Stimulated activated CD8-positive, alpha-beta memory T cell treated with anti-CD3 and anti-CD28 coated beads, Interleukin-7, amount 100 ng/mL, for 1 hour (primary cell): ENCODE results near the gene SGPP2.
"Not testable (repeated sequence)": the region's sequence is repeated elsewhere in the genome, so short reads cannot be mapped to it uniquely, and the experiment has no call there.

Source experiments
- DNase-seq, 2 donors: peaks; one replicate each; pipeline ENCODE4 v3.0.0-alpha.2; 2020; ENCODE audit warnings: low read depth in 2 of 2

The SGPP2 gene

DNA sequence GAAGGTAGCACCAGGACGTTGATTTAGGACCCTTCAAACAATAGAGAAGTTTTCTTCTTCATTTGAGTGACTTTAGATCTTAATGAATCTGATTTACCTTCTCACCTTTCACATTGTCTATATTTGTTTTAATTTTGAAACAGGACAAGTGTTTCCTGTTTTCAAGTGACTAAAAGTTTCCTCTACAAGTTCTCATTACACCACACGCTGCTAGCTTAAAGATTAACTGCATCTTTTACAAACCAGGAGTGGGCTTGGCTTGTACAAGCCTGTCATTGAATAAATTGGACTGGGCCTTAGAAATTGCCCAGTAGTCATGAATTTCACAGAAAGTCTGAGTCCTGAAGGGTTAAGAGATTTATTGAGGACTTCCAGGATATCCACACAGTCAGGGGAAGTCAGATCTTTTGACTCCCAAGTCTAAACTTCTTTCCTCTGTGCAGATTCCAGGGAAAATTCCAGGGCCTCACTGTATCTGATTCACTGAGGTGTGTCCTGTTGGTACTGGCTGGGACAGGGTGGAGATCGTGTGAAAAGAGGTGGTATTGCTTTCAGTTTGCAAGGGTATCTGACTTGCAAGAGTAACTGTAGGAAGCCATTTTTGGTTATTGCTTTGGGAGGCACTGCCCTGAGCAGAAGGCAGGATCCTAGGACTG lies 3.4 kb downstream of the SGPP2 start:
- no peak for DNase-seq

DNA sequence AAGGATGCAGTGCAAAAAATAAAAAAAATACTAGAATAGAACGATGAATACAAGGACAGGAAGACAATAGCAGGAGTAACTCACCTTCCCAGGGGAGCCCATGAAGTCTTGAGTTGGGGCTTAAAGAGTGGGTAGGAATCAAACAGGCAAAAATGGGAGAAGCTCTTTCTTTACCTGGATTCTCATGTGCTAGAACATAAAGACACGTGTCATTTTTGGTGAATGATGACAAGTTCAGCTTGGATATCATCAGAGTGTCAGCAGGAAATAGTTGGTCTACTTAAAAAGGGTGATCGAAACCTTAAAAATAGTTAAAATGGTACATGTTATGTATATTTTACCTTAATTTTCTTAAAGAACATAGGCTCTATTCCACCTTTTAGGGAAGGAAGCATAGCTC lies 5.7 kb downstream of the SGPP2 start:
- no peak for DNase-seq

DNA sequence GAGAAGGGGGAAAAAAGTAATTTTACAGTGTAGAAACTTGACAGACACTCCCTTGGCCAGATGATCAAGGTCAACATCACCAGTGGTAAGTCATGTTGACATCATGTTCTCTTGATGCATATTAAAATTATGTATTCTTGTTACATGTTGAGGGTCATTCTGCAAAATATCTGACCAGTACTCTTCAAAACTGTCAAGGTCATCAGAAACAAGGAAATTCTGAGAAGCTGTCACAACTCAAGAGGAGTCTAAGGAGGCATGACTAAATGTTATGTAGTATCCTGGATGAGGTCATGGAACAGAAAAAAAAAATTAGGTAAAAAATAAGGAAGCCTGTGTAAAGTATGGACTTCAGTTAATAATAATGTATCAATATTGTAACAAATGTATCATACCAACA lies 6.3 kb downstream of the SGPP2 start:
- no peak for DNase-seq

DNA sequence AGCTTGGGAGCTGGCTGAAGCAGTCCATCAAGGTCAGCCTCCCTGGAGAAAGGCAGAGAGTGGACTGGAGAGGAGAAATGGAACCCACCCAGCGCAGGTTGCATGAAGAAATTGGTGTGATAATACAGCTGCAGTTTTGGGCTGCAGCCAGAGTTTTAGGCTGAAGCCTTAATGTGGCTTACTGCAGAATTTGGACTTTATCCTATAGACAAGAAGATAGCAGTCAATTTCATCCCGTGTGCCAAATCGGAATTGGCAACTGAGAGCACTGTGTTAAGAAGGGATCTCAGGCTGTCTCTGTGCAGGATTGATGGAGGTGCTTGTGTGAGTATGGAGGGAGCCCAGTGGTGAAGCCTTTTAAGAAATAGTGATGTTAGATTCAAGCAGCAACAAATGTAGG lies 7.5 kb downstream of the SGPP2 start:
- DNase-seq: no peak

DNA sequence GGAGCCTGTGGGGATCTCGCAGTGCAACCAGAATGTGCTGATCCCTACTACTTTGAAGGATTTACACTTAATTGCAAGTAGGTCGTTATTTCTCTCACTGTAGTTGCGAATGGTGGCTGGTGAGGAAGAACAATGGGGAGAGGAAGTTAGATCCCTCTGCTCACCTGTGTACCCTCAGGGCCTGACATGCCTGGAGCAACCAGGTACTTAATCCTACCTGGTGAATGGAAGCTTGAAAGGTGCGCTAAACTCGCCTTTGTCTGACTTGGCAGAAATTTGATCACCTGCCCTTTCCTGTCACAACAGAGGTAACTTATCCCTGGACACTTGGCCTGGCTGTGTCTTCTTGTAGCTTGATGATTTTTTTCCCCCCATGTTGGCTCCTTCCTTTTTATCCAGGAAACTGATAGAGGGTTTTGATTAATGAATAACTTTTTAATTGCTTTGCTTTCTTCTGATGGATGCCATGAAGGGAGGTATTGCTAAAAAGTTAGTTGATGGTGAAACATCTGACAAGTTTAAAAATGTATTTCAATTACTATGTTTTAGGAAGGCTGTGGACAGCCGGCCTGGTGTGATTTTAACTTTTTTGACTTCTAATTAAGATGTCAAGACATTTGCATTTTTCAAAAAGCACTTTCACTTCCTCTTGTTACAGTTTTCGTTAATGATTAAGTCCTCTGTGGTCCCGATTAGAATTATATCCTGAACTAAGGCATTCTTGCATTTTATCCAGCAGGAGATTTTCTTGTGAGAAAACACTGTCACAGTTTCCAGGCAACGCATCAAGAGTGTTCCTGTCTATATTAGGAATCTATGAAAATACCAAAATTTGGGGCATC lies 9.2 kb downstream of the SGPP2 start:
- DNase-seq: no peak

DNA sequence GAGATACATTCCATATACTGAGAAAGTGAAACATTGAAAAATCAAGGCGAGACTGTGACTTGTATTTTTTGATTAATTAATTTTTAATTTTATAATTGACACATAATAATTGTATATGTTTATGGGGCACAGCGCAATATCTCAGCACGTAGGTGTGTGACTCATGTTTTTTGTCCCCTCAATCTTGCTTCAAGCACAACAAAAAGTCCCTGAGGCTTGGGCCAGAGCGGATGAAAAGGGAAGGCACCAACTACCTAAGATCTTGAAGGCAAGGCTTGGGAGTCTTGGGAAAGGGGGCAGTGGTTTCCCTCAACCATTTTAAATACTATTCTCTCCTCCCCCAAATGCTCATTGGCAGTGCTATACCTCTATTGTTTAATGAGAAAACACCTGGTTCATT lies 9.9 kb downstream of the SGPP2 start:
- no peak for DNase-seq

DNA sequence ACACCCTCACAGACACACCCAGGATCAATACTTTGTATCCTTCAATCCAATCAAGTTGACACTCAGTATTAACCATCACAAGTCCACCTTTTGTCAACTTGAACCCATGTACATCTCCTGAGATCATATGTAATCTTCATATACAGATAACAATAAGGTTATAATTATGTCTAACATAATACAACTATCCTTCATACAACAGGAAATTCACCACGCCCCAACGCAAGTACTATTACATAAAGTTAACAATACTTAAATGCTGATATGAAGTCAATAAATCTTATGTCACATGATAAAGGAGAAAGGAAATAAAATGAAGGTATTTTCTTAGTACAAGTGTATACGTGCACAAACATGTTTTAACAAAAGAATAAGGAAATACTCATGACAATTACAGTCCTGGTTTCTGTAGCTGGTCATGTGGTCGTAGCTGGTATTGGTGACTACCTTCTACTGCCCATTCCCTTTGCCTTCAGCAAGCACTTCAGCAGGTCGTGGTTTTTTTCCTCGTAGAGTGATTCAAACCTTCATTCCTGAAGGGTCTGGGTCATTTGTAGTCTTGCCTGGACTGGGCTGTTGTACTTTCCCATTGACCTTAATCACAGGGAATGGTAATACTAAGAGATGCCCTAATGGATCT lies 11.2 kb downstream of the SGPP2 start:
- DNase-seq: not testable (repeated sequence)

DNA sequence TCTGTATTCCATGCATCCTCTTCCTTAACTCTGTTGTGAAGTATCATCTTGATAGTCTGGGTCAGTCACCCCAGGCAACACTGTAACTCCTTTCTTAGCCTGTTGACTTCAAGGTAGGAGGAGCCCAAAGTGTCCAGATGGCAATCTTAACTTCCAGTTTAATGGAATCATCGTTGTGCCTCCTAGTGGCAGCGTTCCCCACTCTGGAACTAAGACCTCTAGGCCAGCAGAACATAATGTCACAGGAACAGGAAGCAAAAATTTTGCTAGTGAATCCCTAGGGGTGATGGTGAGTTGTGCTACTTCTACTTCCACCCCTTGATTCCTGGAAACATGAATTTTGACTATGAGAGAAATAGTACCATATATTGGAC lies 11.7 kb downstream of the SGPP2 start:
- DNase-seq: no peak

DNA sequence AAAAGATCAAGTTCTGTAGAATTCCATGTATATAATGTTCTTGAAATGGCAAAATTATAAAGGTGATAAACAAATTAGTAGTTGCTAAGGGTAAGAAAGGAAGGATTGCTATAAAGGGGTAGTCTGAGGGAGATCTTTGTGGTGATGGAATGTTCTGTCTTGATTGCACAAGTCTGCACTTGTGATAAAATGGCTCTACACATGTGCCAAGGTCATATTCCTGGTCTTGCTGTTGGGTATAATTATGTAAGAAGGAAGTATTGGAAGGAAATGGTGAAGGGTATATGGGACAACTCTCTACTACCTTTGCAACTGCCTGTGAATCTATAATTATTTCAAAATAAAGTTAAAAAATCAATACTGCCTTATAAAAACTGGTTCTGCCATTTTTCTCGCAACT lies 15.3 kb downstream of the SGPP2 start:
- no peak for DNase-seq

DNA sequence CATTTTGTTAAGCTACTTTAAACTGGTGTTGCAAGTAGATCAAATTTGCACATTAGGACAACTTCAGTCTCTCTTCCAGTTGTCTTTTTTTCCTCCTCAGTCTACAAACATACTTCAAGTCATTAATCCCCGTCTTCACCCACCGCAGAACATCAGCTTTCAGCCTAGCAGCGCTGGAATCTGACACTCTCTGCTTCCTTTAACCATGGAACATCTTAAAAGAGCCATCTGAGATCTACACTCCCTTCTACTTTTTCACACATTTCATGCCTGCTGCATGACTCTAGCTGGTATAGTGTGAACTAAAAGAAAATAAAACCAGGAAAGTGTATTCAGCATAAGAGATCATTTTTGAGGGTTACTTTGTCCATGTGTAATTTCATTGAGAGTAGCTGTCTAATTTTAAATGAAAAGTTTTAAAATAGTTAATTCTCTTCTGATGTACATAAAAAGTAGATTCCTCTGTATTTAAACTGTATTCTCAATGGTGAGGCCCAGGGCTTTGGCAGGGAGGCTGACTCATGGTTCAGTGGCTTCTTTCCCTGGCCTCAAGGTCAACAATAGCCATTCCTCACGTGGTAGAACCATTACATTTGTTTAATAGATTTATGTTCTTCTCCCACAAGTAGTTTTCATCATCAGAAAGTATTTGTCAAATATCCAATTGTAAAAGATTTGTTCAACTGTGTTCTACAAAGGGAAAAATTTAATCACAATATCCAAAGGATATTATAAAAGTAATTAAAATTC lies 16.5 kb downstream of the SGPP2 start:
- DNase-seq: no peak

DNA sequence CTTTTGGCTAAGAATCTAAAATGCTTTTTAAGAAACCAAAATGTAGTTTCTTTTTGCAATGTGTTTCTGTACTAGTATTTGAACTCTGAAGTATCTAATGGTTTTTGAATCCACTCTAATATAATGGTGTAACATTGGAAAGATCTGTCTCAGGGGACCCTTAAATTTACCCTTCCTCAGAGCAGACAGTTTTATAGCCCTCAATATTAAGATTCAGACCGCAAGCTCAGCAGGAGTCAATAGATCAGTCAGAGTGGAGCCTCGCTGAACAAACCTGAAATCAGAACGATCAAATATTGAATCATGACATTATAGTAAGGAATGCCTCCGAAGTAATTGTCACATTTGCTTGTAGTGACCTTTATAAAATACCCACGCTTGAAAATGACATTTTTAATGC lies 18.3 kb downstream of the SGPP2 start:
- DNase-seq: no peak

DNA sequence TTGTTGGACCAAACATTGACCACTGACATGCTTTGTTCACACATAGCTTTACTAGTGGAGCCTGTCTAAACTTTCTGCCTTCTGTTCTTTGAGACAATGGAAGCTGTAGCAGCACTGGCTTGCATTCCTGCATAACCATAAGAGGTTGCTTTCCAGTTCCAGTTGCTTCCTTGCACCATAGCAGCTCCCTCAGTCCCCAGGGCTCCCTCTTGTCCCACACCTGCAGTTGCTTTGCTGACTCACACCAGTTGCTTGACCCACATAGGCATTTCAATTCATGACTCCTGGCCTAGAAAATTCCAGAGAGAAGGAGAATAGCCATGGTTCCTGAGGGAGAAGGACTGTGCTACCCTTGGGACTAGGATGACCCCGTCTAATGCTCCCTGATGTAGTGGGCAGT lies 20.9 kb downstream of the SGPP2 start:
- DNase-seq: no peak

DNA sequence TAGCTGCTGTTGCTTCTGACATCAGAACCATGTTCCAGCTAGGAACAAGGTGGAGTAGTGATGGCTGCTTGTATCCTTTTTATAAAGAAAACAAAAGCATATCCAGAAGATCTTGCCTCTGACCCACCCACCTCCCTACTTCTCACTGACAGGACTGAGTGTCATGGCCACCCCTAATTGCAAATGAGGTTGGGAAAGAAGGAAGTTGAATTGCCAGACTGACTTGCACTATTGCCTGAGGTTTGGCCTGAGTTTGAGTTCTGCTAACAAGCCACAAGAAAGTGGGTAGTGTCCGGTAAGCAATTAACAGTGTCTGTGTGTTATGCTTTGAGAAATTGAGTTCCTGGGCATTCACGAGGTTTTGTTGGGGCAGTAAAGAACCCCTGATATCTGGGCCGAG lies 22.8 kb downstream of the SGPP2 start:
- DNase-seq: no peak

DNA sequence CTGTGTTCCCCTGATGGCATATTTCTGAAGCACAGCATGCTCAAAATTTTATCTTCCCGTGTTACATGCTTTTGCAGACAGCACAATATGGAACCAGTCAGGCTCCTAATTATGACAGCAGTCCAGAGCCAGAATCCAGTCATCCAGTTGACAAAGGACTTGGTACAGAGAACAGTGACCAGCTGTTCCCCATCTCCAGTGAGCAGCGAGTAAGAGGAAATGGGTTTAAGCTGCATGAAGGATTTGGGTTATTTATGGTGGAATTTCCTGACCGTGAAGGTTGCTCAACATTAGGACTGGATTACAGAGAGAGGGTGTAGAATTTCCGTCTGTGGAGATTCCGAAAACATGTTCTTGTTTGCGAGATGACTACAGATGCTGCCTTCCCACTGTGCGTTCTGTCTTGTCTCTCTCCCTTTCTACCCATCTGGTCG lies 24.4 kb downstream of the SGPP2 start:
- DNase-seq: no peak

DNA sequence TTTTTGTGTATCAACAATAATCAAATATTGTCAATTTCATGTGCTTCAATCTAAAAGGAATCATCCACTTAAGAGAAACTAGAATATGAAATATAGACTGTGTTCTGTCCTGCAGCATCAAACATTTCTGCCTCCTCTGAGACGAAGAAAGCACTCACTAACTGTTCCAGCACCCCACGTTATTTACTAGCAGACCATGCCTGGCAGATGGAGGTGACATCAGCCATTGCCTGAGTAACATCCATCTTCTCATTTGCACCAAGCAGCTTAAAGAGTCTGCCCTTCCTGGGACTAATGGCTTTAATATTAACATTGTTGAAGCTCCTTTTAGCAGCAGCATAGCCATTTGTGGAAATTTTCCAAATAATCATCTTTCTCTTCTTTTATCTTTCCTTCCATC lies 25.7 kb downstream of the SGPP2 start:
- no peak for DNase-seq

DNA sequence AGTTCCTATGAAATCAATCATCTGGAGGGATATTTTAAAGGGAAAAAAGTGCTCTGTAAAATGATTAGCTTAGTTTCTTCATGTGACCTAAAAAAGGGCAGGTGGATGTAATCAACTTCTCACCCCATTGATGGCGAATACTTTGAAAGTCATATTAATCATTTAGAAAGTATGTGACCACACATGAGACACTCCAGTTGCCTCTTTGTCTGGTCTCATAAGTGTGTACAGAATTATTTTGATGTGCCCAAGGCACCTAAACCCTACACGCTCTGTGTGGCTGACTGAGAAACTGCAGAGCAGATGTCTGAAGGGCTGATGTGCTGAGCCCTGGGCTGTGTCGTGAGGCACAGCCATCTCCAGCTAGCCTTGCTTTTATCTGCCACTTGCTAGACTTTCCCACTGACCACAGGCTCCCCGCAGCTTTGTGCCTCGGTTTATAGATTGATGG lies 26.9 kb downstream of the SGPP2 start:
- no peak for DNase-seq

DNA sequence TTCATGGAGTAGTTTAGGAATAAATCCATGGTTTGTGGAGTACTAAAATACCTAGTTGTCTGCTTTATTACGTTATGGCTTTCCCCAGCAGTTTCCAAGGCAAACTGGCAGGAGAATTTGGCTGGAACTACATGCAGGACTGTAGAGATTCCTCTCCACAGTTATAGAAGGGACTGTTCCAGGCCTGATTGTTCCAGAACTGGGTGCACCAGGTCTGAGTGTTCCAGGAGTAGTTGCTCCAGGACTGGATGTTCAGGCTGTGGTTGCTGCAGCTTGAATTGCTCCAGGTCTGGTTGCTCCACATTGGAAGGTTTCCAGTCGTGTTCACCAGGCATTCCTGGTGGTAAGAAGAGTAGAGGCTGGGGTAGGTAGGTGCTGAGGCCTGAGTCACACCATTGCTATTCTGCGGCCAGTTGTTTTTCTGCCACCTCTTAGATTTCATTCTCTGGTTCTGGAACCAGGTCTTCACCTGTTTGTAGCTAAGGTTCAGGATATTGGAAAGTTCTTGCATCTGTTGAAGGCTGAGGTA lies 28.1 kb downstream of the SGPP2 start:
- DNase-seq: no peak

DNA sequence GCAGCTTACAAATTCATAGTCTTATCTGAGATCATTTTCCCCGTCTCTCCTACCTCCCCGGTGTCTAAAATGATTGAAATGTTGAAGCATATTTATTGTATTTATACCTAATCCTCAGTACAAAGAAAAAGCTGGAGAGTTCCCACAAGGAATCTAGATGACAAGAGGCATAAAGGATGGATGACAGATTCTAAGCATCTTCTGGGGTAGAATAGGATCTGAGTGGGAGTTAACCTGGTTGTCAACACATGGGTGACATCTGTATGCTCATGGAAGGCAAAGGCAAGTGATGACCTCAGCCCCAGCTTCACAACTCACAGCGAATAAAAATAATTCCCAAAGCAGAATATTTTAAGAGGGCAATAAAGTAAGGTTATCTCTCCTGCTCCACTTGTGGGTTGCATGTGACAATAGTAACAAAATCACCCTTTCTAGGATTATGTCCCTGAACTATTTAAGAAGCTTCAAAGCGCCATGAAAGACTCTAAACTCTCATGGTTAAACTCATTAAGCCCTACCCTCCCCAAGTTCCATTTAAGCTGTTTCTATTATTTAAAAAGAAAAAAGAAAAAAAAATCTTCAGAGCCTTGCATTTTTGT lies 32.2 kb downstream of the SGPP2 start:
- DNase-seq: no peak

DNA sequence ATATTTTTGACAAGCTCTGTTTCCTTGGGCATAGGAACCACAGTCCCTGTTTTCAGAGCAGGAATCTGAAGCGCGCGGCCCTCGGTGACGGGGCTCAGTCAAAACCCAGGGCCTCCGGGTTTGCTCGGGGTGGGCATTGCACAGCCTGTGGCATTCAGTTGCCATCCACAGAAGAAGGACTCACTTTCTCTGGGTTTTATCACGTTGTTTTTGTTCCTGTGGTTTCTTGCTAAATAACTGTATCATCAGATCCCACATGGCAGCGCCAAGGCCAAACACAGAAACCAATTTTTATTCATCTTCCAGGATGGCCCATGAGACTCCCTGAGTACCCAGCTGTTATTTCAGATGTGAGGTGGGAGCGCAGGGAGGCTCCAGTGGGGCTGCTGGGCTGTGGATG lies 35.6 kb downstream of the SGPP2 start:
- no peak for DNase-seq

DNA sequence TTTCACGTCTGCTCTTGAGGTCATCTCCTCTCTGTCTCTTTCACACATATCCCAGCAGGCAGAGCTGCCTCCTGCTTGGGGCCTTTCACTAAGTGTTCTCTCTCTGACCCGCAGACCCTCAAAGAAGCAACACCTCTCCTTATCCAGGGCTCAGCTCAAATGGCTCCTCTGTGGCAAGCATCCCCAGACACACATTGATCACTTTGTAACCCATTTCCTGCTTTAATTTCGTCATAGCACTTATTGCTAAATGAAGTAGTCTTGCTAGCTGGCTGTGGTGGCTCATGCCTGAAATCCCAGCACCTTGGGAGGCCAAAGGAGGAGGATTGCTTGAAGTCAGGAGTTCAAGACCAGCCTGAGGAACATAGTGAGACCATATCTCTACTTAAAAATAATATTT lies 41.4 kb downstream of the SGPP2 start:
- no peak for DNase-seq

DNA sequence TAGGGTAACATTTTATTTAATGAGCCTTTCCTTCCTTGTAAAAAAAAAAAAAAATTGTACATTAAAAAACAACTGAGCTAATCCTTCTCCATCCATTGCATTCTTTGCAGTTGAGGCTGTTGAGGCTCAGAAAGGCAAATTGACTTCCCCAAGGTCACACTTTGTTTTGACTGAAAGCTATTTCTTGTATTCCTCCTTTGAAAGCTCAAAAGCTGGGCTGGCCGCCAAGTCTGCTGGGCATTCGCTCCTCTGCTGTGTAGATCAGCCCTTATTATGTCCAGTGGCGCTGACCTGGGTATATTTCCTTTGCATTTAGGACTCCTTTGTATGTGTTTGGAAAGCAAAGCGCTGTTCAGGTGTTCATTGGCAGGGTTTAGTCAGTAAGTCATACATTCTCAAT lies 44.0 kb downstream of the SGPP2 start:
- DNase-seq: no peak
